ENCODE results near the gene SFT2D3.

SFT2D3 gene

DNA sequence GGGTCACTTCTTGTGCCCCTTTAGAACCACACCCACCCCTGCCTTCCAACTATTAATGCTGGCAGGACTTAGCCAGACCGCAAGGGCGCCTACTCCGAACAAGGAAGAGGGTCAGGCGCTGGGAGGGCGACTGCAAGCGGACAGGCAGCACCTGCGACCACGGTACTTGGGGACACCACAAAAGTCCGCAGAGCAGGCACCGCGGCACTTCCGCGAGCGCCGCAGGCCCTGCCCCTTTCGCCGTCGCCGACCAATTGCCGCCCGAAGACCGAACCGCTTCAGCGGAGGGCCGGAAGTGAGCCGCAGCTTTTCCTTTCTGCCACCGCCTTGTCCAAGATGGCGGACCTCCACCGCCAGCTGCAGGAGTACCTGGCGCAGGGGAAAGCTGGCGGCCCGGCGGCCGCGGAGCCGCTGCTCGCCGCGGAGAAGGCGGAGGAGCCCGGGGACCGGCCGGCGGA is at the start of gene SFT2D3:
SFT2D3 (plus strand) TSS at position 305 of the 458 bp plus-strand sequence; CDS start at position 337, 32 bp downstream.
- no peaks in the 10 kb centered on the region for H3K27me3 Mint-ChIP-seq
- peak within 1 kb of the TSS; percentile 93 for H3K4me3 Mint-ChIP-seq
- H3K27ac Mint-ChIP-seq, result peak within 1 kb of the TSS; percentile 97
- peaks cover 12% of the 10 kb centered on the region for H3K36me3 Mint-ChIP-seq
- no peaks in the 10 kb centered on the region for H3K9me3 Mint-ChIP-seq (ENCODE audit: low read depth)
- H3K4me1 Mint-ChIP-seq (ENCODE audit: low read depth), result peaks cover 44% of the 10 kb centered on the region

- Mint-ChIP-seq H3K4me3 (no peak overlapping the region), H3K36me3 (no peaks in the 10 kb centered on the region), H3K27ac (no peak overlapping the region), H3K9me3 (ENCODE audit: low read depth) (no peaks in the 10 kb centered on the region), H3K4me1 (ENCODE audit: low read depth) (peaks cover 17% of the 10 kb centered on the region), H3K27me3 (no peaks in the 10 kb centered on the region)
Measured at GRCh38 chr2:127651971-127652550, 49.2 kb upstream of the SFT2D3 start.

- no peaks in the 10 kb centered on the region for H3K9me3 Mint-ChIP-seq (ENCODE audit: low read depth)
- H3K4me3 Mint-ChIP-seq, result no peak overlapping the region
- H3K36me3 Mint-ChIP-seq, result no peaks in the 10 kb centered on the region
- no peak overlapping the region for H3K27ac Mint-ChIP-seq
- H3K27me3 Mint-ChIP-seq, result no peaks in the 10 kb centered on the region
- H3K4me1 Mint-ChIP-seq (ENCODE audit: low read depth), result peaks cover 12% of the 10 kb centered on the region
Measured at GRCh38 chr2:127652786-127653357, 48.4 kb upstream of the SFT2D3 start.

GRCh38 chr2:127653421-127654083 is 47.7 kb upstream of the SFT2D3 start:
- peaks cover 7% of the 10 kb centered on the region for H3K4me1 Mint-ChIP-seq (ENCODE audit: low read depth)

GRCh38 chr2:127654084-127654837 is 47.0 kb upstream of the SFT2D3 start:
- no peaks in the 10 kb centered on the region for H3K27me3 Mint-ChIP-seq
- H3K4me3 Mint-ChIP-seq, result no peak overlapping the region

More at GRCh38 chr2:127653421-127654083, 47.7 kb upstream of the SFT2D3 start:
- Mint-ChIP-seq H3K27ac (no peak overlapping the region), H3K4me3 (no peak overlapping the region), H3K36me3 (no peaks in the 10 kb centered on the region), H3K27me3 (no peaks in the 10 kb centered on the region), H3K9me3 (ENCODE audit: low read depth) (no peaks in the 10 kb centered on the region)

DNA sequence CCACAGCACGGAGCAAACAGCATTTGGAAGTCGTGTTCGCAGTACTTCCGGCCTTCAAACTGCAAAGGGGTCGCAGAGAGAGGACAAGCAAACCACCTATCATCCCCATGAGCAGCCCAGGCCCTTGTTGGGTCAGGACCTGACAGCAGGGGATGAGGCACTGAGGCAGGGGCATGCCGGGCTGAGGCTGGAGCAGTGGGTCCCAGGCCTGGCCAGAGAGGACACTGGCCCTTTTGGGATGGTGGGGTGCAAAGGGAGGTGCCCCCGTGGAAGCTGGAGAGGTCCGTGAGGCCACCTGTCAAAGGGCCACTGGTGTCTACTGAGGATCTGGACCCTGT is 46.5 kb upstream of the SFT2D3 start:
- Mint-ChIP-seq H3K27ac (no peak overlapping the region), H3K27me3 (no peaks in the 10 kb centered on the region), H3K4me3 (no peak overlapping the region), H3K4me1 (ENCODE audit: low read depth) (no peaks in the 10 kb centered on the region), H3K9me3 (ENCODE audit: low read depth) (no peaks in the 10 kb centered on the region), H3K36me3 (no peaks in the 10 kb centered on the region)

More at GRCh38 chr2:127654084-127654837, 47.0 kb upstream of the SFT2D3 start:
- Mint-ChIP-seq H3K27ac (no peak overlapping the region), H3K9me3 (ENCODE audit: low read depth) (no peaks in the 10 kb centered on the region), H3K36me3 (no peaks in the 10 kb centered on the region), H3K4me1 (ENCODE audit: low read depth) (peaks cover 4% of the 10 kb centered on the region)

DNA sequence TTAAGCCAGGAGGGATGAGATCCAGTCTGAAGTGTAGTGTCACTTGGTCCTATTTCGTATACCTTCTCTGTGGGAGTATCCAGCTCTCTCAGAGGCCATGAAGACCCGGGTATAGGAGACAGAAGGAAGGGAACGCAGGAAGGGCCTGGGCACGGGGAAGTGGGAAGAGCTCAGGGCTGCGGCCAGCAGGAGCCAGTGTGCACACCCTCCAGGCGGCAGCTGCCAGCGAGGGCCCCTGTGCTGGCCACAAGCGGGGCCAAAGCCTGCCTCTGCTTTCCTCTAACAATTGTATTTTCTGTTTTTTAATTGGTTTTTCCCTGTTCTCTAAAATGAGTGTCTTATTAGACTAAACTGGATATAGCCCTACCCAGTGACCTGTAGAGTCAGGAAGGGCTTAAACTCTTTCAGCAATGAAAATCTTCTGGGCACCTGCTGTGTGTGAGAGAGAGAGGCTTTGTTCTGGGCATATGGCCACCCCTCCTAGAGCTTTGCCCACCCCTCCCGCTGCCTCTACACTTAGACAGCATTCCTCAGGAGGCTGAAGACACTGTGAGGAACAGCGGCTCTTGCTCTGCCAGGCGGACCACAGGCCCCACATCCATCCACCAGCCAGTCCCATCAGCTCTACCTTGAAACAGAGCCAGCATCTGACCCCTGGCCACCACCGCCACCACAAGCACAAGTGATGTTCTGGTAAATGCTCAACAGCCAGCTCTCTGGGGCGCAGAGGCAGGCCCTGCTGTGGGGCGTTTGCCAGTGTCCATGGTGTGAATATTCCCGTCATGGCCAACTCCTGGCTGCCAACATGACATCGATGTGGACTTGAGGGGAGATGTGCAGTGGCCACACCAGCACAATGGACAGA is 45.9 kb upstream of the SFT2D3 start:
- Mint-ChIP-seq H3K36me3 (no peaks in the 10 kb centered on the region), H3K4me1 (ENCODE audit: low read depth) (no peaks in the 10 kb centered on the region), H3K27me3 (no peaks in the 10 kb centered on the region), H3K4me3 (no peak overlapping the region), H3K9me3 (ENCODE audit: low read depth) (no peaks in the 10 kb centered on the region), H3K27ac (no peak overlapping the region)

DNA sequence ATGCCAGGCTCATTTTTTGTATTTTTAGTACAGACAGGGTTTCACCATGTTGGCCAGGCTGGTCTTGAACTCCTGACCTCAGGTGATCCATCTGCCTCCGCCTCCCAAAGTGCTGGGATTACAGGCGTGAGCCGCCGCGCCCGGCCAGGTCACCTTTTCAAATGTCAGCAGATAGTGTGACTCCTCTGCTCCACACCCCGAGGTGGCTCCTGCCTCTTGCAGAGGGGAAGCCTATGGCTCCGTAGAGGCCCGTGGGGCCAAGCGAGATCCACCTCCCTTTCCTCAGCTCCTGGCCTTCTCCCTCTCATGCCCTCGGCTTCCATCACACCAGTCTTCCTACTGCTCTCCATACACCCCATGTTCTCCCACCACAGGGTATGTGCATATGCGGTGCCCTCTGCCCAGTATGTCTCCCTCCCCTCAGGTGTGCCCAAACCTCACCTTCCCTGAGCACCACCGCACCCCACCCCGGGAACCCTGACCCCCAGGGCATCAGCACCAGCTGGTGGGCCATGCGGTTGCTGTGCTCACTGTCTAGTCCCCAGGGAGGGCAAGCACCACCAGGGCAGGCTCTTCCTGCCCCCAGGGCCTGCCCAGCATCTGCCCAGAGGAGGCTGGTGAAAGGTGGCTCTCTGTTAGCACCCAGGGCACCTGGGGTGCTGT is 44.6 kb upstream of the SFT2D3 start:
- H3K27me3 Mint-ChIP-seq, result peaks cover 4% of the 10 kb centered on the region
- no peak overlapping the region for H3K4me3 Mint-ChIP-seq
- no peaks in the 10 kb centered on the region for H3K4me1 Mint-ChIP-seq (ENCODE audit: low read depth)
- H3K36me3 Mint-ChIP-seq, result no peaks in the 10 kb centered on the region
- H3K9me3 Mint-ChIP-seq (ENCODE audit: low read depth), result no peaks in the 10 kb centered on the region
- no peak overlapping the region for H3K27ac Mint-ChIP-seq

- Mint-ChIP-seq H3K27me3 (peaks cover 7% of the 10 kb centered on the region), H3K4me1 (ENCODE audit: low read depth) (no peaks in the 10 kb centered on the region), H3K36me3 (no peaks in the 10 kb centered on the region), H3K27ac (no peak overlapping the region), H3K9me3 (ENCODE audit: low read depth) (no peaks in the 10 kb centered on the region), H3K4me3 (no peak overlapping the region)
Measured at GRCh38 chr2:127657232-127657595, 44.1 kb upstream of the SFT2D3 start.

- peaks cover 7% of the 10 kb centered on the region for H3K27me3 Mint-ChIP-seq
- H3K4me3 Mint-ChIP-seq, result no peak overlapping the region
- no peaks in the 10 kb centered on the region for H3K36me3 Mint-ChIP-seq
- H3K27ac Mint-ChIP-seq, result no peak overlapping the region
- H3K4me1 Mint-ChIP-seq (ENCODE audit: low read depth), result no peaks in the 10 kb centered on the region
- H3K9me3 Mint-ChIP-seq (ENCODE audit: low read depth), result no peaks in the 10 kb centered on the region
Measured at GRCh38 chr2:127658146-127658545, 43.2 kb upstream of the SFT2D3 start.

GRCh38 chr2:127658641-127659407 is 42.5 kb upstream of the SFT2D3 start:
- no peaks in the 10 kb centered on the region for H3K4me1 Mint-ChIP-seq (ENCODE audit: low read depth)
- no peaks in the 10 kb centered on the region for H3K9me3 Mint-ChIP-seq (ENCODE audit: low read depth)
- no peak overlapping the region for H3K27ac Mint-ChIP-seq
- H3K27me3 Mint-ChIP-seq, result peaks cover 10% of the 10 kb centered on the region
- H3K36me3 Mint-ChIP-seq, result no peaks in the 10 kb centered on the region
- H3K4me3 Mint-ChIP-seq, result no peak overlapping the region

- no peaks in the 10 kb centered on the region for H3K9me3 Mint-ChIP-seq (ENCODE audit: low read depth)
- no peak overlapping the region for H3K4me3 Mint-ChIP-seq
- H3K36me3 Mint-ChIP-seq, result no peaks in the 10 kb centered on the region
- no peaks in the 10 kb centered on the region for H3K4me1 Mint-ChIP-seq (ENCODE audit: low read depth)
- H3K27ac Mint-ChIP-seq, result no peak overlapping the region
- H3K27me3 Mint-ChIP-seq, result peaks cover 10% of the 10 kb centered on the region
Measured at GRCh38 chr2:127659408-127660290, 41.6 kb upstream of the SFT2D3 start.

GRCh38 chr2:127660291-127660578 is 41.1 kb upstream of the SFT2D3 start:
- H3K27ac Mint-ChIP-seq, result no peak overlapping the region
- H3K4me1 Mint-ChIP-seq (ENCODE audit: low read depth), result no peaks in the 10 kb centered on the region
- no peaks in the 10 kb centered on the region for H3K9me3 Mint-ChIP-seq (ENCODE audit: low read depth)
- peaks cover 10% of the 10 kb centered on the region for H3K27me3 Mint-ChIP-seq
- no peak overlapping the region for H3K4me3 Mint-ChIP-seq
- H3K36me3 Mint-ChIP-seq, result no peaks in the 10 kb centered on the region
